Measurements from ENCODE around the gene PLEKHA6. TPM values are rescaled to one million over a fixed set of nuclear protein-coding genes. Genes with fewer than 3 reads are reported as not detected.

Gene PLEKHA6
- polyA plus RNA-seq, 1 donor from 2014 or later = 22.6 TPM

DNA sequence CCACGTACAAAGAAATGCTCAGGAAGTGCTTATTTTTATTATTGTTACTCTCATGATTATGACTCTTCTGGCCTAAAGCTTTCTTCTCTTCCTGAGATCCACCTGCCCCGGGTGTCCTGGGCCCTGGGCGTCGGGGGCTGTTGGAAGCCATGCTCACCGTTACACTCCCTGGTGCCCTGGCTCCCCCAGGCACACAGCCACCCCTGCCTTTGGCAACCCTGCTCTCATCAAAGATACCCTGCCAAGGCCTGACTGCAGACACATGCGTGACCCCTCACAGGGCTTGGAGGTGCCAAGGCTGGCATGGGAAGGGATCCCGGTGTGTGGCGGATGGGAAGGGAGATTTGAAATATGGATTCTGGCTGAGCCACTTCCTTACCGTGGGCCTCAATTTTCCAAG, 160.2 kb downstream of the PLEKHA6 start:
- Histone ChIP-seq H3K9me3 (ENCODE audit: low read length) (no peaks in the 10 kb centered on the region), H3K79me2 (replicated peaks; ENCODE audit: insufficient read depth, low read length) (no peaks in the 10 kb centered on the region), H3K36me3 (ENCODE audit: insufficient read depth, low read length) (no peaks in the 10 kb centered on the region), H3K27me3 (ENCODE audit: insufficient read depth, low read depth, low read length) (no peaks in the 10 kb centered on the region), H3K9ac (ENCODE audit: low read length) (no peak overlapping the region), H3K4me2 (ENCODE audit: low read length) (no peak overlapping the region), H3F3A (ENCODE audit: insufficient read depth, low read length, poor library complexity, severe bottlenecking) (no peaks in the 10 kb centered on the region), H3K9me2 (ENCODE audit: insufficient read depth, low read length) (no peaks in the 10 kb centered on the region), H4K20me1 (ENCODE audit: insufficient read depth) (no peaks in the 10 kb centered on the region), H3K4me3 (ENCODE audit: low read length) (no peak overlapping the region), H2AFZ (ENCODE audit: low read depth, low read length) (no peak overlapping the region), H3K27ac (ENCODE audit: low read length) (no peak overlapping the region)
- TF ChIP-seq MXI1 (conservative IDR thresholded peaks at IDR 0.05; ENCODE audit: poor library complexity, severe bottlenecking) (no peak), RAD21 (conservative IDR thresholded peaks at IDR 0.05) (no peak), EZH2 (IDR thresholded peaks at IDR 0.05; ENCODE audit: borderline replicate concordance, insufficient read depth, low read length, poor library complexity, severe bottlenecking) (no peak), TAF1 (IDR thresholded peaks at IDR 0.05; ENCODE audit: low read depth) (no peak), POLR2AphosphoS5 (IDR thresholded peaks at IDR 0.05) (no peak), EP300 (conservative IDR thresholded peaks at IDR 0.05; ENCODE audit: poor library complexity, severe bottlenecking) (no peak), SMC3 (conservative IDR thresholded peaks at IDR 0.05; ENCODE audit: poor library complexity) (no peak)
- TF ChIP-seq, protein P1, sequence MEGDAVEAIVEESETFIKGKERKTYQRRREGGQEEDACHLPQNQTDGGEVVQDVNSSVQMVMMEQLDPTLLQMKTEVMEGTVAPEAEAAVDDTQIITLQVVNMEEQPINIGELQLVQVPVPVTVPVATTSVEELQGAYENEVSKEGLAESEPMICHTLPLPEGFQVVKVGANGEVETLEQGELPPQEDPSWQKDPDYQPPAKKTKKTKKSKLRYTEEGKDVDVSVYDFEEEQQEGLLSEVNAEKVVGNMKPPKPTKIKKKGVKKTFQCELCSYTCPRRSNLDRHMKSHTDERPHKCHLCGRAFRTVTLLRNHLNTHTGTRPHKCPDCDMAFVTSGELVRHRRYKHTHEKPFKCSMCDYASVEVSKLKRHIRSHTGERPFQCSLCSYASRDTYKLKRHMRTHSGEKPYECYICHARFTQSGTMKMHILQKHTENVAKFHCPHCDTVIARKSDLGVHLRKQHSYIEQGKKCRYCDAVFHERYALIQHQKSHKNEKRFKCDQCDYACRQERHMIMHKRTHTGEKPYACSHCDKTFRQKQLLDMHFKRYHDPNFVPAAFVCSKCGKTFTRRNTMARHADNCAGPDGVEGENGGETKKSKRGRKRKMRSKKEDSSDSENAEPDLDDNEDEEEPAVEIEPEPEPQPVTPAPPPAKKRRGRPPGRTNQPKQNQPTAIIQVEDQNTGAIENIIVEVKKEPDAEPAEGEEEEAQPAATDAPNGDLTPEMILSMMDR (IDR thresholded peaks at IDR 0.05; ENCODE audit: poor library complexity, severe bottlenecking) = no peak
- TF ChIP-seq, protein P2, sequence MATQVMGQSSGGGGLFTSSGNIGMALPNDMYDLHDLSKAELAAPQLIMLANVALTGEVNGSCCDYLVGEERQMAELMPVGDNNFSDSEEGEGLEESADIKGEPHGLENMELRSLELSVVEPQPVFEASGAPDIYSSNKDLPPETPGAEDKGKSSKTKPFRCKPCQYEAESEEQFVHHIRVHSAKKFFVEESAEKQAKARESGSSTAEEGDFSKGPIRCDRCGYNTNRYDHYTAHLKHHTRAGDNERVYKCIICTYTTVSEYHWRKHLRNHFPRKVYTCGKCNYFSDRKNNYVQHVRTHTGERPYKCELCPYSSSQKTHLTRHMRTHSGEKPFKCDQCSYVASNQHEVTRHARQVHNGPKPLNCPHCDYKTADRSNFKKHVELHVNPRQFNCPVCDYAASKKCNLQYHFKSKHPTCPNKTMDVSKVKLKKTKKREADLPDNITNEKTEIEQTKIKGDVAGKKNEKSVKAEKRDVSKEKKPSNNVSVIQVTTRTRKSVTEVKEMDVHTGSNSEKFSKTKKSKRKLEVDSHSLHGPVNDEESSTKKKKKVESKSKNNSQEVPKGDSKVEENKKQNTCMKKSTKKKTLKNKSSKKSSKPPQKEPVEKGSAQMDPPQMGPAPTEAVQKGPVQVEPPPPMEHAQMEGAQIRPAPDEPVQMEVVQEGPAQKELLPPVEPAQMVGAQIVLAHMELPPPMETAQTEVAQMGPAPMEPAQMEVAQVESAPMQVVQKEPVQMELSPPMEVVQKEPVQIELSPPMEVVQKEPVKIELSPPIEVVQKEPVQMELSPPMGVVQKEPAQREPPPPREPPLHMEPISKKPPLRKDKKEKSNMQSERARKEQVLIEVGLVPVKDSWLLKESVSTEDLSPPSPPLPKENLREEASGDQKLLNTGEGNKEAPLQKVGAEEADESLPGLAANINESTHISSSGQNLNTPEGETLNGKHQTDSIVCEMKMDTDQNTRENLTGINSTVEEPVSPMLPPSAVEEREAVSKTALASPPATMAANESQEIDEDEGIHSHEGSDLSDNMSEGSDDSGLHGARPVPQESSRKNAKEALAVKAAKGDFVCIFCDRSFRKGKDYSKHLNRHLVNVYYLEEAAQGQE (IDR thresholded peaks at IDR 0.05; ENCODE audit: borderline replicate concordance) = no peak

DNA sequence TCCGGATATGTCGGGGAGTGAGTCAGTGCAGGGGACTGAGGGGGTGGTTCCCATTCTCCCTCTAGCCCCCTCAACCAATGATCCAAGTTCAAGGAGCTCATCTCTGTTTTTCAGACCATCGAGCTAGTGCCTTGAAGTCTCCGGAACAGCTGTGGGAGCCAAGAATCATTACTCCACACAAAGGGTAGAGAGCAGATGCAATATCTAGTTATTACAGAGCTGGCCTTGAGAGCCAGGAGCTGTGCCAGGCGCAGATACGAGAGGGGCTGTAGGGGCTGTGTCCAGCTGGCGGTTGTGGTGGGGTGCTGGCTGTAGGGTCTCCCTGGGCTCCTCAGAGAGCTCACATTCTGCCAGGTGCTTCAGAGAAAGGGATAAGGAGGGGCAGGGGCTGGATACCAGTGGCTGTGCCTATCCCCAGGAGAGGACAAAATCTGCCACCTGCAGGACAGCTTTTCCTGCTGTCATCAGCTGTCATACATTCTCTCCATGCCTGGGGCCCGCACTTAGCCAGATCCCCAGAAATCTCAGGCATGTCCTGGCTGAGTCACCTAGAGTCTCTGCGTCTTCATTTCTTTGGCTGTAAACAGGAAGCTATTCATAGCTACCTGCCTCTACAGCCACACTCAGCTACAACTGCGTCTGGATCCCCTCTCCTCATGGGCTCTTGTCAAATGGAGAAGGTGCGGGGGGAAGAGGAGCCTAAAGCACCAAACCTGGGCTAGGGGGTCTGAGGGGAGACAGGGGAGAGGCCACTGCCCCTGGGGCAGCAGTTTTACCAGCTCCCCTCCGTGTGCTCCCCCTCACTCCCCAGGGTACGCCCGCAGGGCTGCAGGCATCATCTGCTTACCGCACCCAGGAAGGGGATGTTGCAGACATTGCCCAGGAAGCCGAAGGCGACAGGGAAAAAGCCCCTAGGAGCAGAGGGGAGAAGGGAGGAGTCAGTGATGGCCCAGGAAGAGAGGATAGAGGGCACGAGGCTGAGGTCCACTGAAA, 161.1 kb downstream of the PLEKHA6 start:
- H2AFZ ChIP-seq (ENCODE audit: low read depth, low read length) = no peak overlapping the region
- H3K9me2 ChIP-seq (ENCODE audit: insufficient read depth, low read length) = no peaks in the 10 kb centered on the region
- no peaks in the 10 kb centered on the region for H3K36me3 ChIP-seq (ENCODE audit: insufficient read depth, low read length)
- TF ChIP-seq, protein P1 (IDR thresholded peaks at IDR 0.05; ENCODE audit: poor library complexity, severe bottlenecking) = no peak
- no peak for TF ChIP-seq POLR2AphosphoS5 (IDR thresholded peaks at IDR 0.05)
- TF ChIP-seq, protein P2 (IDR thresholded peaks at IDR 0.05; ENCODE audit: borderline replicate concordance) = no peak
- no peak for TF ChIP-seq EP300 (conservative IDR thresholded peaks at IDR 0.05; ENCODE audit: poor library complexity, severe bottlenecking)
- no peak for TF ChIP-seq EZH2 (IDR thresholded peaks at IDR 0.05; ENCODE audit: borderline replicate concordance, insufficient read depth, low read length, poor library complexity, severe bottlenecking)
- no peak for TF ChIP-seq MXI1 (conservative IDR thresholded peaks at IDR 0.05; ENCODE audit: poor library complexity, severe bottlenecking)
- no peak for TF ChIP-seq TAF1 (IDR thresholded peaks at IDR 0.05; ENCODE audit: low read depth)
- no peak for TF ChIP-seq RAD21 (conservative IDR thresholded peaks at IDR 0.05)
- no peak for TF ChIP-seq SMC3 (conservative IDR thresholded peaks at IDR 0.05; ENCODE audit: poor library complexity)
- no peaks in the 10 kb centered on the region for H3K9me3 ChIP-seq (ENCODE audit: low read length)
- H3K4me3 ChIP-seq (ENCODE audit: low read length) = no peak overlapping the region
- H3K27ac ChIP-seq (ENCODE audit: low read length) = no peak overlapping the region
- H3K4me2 ChIP-seq (ENCODE audit: low read length) = no peak overlapping the region
- H3F3A ChIP-seq (ENCODE audit: insufficient read depth, low read length, poor library complexity, severe bottlenecking) = no peaks in the 10 kb centered on the region
- no peaks in the 10 kb centered on the region for H4K20me1 ChIP-seq (ENCODE audit: insufficient read depth)
- no peak overlapping the region for H3K9ac ChIP-seq (ENCODE audit: low read length)
- no peaks in the 10 kb centered on the region for H3K27me3 ChIP-seq (ENCODE audit: insufficient read depth, low read depth, low read length)
- H3K79me2 ChIP-seq (replicated peaks; ENCODE audit: insufficient read depth, low read length) = no peaks in the 10 kb centered on the region

Data from neural cell (in vitro differentiated cells).